Activated T-cell treated with anti-CD3 and anti-CD28 coated beads, Interleukin-2, amount 50 U/mL, for 4 hours (primary cell): Measurements from ENCODE around the gene MAP3K12. TPM values are rescaled to one million over a fixed set of nuclear protein-coding genes. Genes with fewer than 3 reads are reported as not detected.

Experiments
- ATAC-seq, 2 donors: fragments of 200-7000 bp; cut with Tn5 transposase; one replicate each; pipeline ENCODE4 v1.10.0; 2021
- DNase-seq: peaks from one replicate; pipeline ENCODE4 v3.0.0-alpha.2; 2020
- H3K27me3 Mint-ChIP-seq: one replicate; pipeline ENCODE4 v1.8.0; 2021; ENCODE audit warnings: low read depth, mixed read lengths
- H3K36me3 Mint-ChIP-seq: one replicate; pipeline ENCODE4 v1.8.0; 2022; ENCODE audit warnings: mixed read lengths; ENCODE audit not compliant: insufficient read depth
- H3K4me1 Mint-ChIP-seq: one replicate; pipeline ENCODE4 v1.8.0; 2021; ENCODE audit warnings: low read depth, mixed read lengths
- H3K4me3 Mint-ChIP-seq: one replicate; pipeline ENCODE4 v1.8.0; 2021; ENCODE audit warnings: mild to moderate bottlenecking, moderate library complexity, mixed read lengths
- H3K9me3 Mint-ChIP-seq: one replicate; pipeline ENCODE4 v1.8.0; 2021; ENCODE audit warnings: mixed read lengths
- total RNA-seq, 3 donors: library from RNA; stranded (reverse); gene quantifications; one replicate each; pipeline ENCODE4 v1.2.1, GENCODE V29; 2021

Gene MAP3K12
- total RNA-seq, 3 donors from 2014 or later, result 6.5 to 8.4 (median 7.7) TPM

- H3K4me3 Mint-ChIP-seq, result no peak overlapping the region
- no peaks in the 10 kb centered on the region for H3K9me3 Mint-ChIP-seq
- no peaks in the 10 kb centered on the region for H3K27me3 Mint-ChIP-seq
- H3K36me3 Mint-ChIP-seq, result no peaks in the 10 kb centered on the region
- no peak for ATAC-seq
- no peak for DNase-seq
- peaks cover 7% of the 10 kb centered on the region for H3K4me1 Mint-ChIP-seq
Observed at GRCh38 chr12:53430116-53430515, 69.1 kb downstream of the MAP3K12 start.

Other genes starting within 250 kb of the MAP3K12 start
- gene ESPL1, start 231.2 kb downstream of the MAP3K12 start, total RNA-seq, result 10 to 100 TPM; 19.9 to 21.9 (median 20.0) TPM
- 100 to 1,000 TPM; 393 to 403 (median 400) TPM for gene PFDN5, start 203.9 kb downstream of the MAP3K12 start, total RNA-seq
- gene MYG1, start 199.8 kb downstream of the MAP3K12 start, total RNA-seq, result 100 to 1,000 TPM; 121 to 149 (median 128) TPM
- gene AAAS, start 177.8 kb downstream of the MAP3K12 start, total RNA-seq, result 10 to 100 TPM; 84.6 to 95.9 (median 91.2) TPM
- not detected for gene SP7, start 163.1 kb downstream of the MAP3K12 start, total RNA-seq
- 10 to 100 TPM; 61.9 to 64.6 (median 63.5) TPM for gene SP1, start 119.3 kb downstream of the MAP3K12 start, total RNA-seq
- not detected for gene AMHR2, start 75.6 kb downstream of the MAP3K12 start, total RNA-seq
- gene PRR13, start 57.7 kb downstream of the MAP3K12 start, total RNA-seq, result 100 to 1,000 TPM; 269 to 284 (median 284) TPM
- gene PCBP2, start 47.4 kb downstream of the MAP3K12 start, total RNA-seq, result 1,000 to 10,000 TPM; 1,031 to 1,084 (median 1,084) TPM
- gene TARBP2, start 1.8 kb upstream of the MAP3K12 start, total RNA-seq, result 10 to 100 TPM; 62.6 to 71.4 (median 64.3) TPM
- gene NPFF, start 8.0 kb upstream of the MAP3K12 start, total RNA-seq, result not detected
- gene ATF7, start 126.9 kb upstream of the MAP3K12 start, total RNA-seq, result 10 to 100 TPM; 19.2 to 23.2 (median 20.9) TPM
- 100 to 1,000 TPM; 338 to 364 (median 342) TPM for gene ATP5MC2, start 176.6 kb upstream of the MAP3K12 start, total RNA-seq
- gene CALCOCO1, start 228.0 kb upstream of the MAP3K12 start, total RNA-seq, result 1 to 10 TPM; 2.6 to 9.9 (median 7.1) TPM